Stimulated activated CD4-positive, alpha-beta T cell treated with anti-CD3 and anti-CD28 coated beads, TNF-alpha, amount 100 ng/mL, for 4 hours (primary cell): ENCODE data around the gene CFAP100.

Experiments used
- DNase-seq, 3 experiments: peaks; one replicate each; pipeline ENCODE4 v3.0.0-alpha.2; 2020; ENCODE audit warnings: low read depth in 3 of 3

The CFAP100 gene

DNA sequence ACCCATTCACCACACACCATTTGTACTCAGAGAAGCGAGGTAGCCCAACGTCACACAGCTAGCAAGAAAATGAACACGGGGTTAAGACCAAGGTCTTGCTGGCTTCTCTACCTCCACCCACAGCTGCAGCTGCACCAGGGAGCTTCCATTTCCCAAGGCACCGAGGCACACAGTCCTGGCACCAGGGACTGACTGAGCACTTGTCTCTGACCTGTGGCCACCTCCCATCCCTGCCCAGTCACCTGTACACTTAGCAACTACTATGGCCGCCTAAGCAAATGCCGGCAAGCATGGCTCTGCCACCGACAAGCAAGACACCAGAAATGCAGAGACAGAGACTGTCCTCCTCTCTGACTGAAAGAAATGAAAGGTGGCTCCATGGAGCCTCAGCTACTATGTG is 65.7 kb downstream of the CFAP100 start:
- DNase-seq: no peak

DNA sequence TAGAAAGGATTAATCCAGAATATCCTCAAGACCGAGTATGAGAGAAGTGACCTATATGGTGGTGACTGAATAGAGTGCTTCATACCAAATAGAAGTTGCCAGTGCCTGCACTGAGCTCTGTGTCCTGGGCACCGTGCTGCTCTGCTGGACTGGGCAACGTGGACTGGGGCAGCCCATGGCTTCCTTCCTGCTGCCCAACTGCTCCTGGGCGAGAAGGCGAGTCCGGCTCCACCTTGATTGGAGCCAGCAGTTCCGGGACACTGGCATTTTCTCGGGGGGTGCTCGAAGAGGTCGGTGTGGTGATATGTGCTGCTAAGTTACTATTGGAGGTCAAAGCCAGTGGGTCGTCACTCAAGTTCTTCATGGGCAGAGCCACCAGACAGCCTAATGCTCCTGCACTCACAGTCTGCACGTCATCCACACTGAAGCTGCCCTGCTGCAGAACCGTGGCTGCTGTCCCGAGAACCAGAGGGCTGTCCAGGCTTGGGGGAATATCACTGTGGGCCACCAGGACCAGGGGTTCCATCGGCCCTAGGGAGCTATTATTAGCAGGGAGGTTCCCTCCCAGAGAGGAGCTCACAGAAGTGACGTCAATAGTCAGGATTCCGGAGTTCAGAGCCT is 66.9 kb downstream of the CFAP100 start:
- DNase-seq: no peak

GRCh38 chr3:126463521-126463920 is 68.8 kb downstream of the CFAP100 start:
- no peak for DNase-seq

DNA sequence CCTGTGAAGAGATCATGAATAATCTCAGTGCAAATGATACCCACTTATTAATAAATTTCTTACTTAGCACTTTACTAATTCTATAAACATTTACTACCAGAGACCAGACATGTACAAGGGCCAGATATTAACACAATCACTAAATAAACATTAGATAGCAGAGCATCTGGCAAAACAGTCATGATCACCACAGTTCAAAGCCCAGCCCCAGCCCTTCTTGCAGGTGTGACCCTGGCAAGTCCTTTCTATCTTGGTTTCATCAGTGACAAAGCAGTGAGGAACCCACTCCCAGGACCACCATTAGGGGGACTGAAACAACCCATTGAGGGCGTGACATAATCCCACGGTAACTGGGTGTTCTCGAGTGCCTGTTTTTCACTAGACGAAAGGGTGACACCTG is 69.4 kb downstream of the CFAP100 start:
- DNase-seq: no peak

- DNase-seq: no peak
Measured at GRCh38 chr3:126464494-126464893, 69.8 kb downstream of the CFAP100 start.

- no peak for DNase-seq
Measured at GRCh38 chr3:126464997-126465396, 70.3 kb downstream of the CFAP100 start.

GRCh38 chr3:126465928-126466544 is 71.3 kb downstream of the CFAP100 start:
- DNase-seq: no peak

- no peak for DNase-seq
Measured at GRCh38 chr3:126466886-126467610, 72.3 kb downstream of the CFAP100 start.

- no peak for DNase-seq
Measured at GRCh38 chr3:126467611-126467955, 72.9 kb downstream of the CFAP100 start.

GRCh38 chr3:126468028-126468891 is 73.6 kb downstream of the CFAP100 start:
- no peak for DNase-seq

DNA sequence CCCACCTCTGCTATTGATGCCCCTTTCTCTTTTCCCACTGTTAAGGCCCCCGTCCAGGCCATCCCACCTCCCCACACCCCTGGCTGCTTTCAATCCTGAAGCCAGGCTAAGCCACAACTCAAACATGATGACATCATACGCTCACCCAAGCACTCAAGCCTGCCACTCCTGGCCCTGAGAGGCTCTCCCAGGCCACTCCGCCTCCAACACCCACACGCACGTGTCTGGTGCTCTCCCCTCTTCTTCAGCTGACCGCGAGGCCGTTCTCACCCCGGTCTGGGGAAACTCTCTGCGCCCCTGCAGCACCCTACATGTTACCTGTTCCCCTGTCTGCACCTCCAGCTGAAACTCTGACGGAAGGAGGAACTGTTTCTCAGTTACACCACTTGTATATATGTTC is 74.8 kb downstream of the CFAP100 start:
- no peak for DNase-seq

GRCh38 chr3:126472277-126473006 is 77.7 kb downstream of the CFAP100 start:
- DNase-seq: no peak

DNA sequence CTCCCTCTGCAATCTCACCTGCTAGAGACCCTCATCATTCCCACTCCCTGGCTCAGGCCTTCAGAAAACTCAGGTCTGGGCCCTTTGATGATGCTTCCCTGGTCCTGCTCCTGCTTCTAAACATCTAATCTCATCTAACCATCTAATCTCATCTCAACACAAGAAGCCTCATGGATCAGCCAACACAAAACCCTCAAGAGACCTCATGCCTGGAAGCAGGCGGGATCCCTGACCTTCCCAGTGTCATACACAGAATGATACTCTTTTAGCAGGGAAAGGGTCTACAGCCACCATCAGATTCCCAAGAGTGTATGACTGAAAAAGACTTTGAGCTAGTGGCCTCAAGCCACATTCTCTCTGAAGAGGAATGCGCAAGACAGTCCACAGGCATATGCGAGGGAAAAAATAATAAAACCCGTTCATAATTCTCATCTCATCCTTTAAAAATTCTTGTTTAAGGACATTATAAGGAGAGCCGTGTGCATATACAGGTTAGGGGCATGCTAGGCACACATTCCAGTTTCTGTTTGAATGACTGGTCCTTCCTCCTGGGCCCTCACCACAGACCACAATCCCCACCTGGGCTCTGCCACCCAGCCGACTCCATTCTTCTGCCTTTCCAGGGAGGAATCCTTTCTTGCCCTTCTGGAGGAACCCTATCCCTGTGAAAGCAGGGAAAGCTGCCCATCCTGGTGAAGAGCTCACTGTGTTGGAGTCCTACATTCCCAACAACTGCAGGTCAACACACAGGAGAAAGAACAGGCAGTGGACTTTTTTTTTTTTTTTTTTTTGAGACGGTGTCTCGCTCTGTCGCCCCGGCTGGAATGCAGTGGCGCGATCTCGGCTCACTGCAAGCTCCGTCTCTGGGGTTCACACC is 78.8 kb downstream of the CFAP100 start:
- no peak for DNase-seq

- peak; percentile 14 to 28 (median 14) for DNase-seq
Measured at GRCh38 chr3:126474498-126475412, 80.0 kb downstream of the CFAP100 start.

- peak; percentile 88 for DNase-seq
Measured at GRCh38 chr3:126475413-126476114, 80.9 kb downstream of the CFAP100 start, which contains the start of gene ZXDC. TSS of gene ZXDC (minus strand) at chr3:126475891. CDS start at chr3:126475865, 26 bp downstream.

GRCh38 chr3:126476166-126477060 is 81.7 kb downstream of the CFAP100 start:
- no peak for DNase-seq

DNA sequence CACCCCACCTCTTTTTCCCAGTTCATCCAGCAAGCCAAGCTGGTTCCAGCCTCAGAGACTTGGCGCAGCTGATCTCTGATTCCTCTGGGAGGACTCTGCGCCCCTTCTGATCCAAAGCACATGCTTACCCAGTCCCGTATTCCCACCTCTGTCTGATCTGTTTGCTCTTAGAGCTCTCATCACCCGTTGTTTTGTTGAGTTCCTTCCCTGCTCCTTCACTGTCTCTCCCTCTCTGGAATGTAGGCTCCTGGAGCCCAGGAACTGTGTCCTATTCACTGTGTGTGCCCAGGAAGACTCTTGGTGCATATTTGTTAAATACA is 82.3 kb downstream of the CFAP100 start:
- no peak for DNase-seq
